HG03108 (cell line): ENCODE results near the gene RNF144A.

Experiments
- ATAC-seq: cut with Tn5 transposase; IDR thresholded peaks from one replicate; pipeline ENCODE4 v1.9.1; 2021; ENCODE audit warnings: moderate library complexity; ENCODE audit not compliant: unreplicated experiment

The RNF144A gene

DNA sequence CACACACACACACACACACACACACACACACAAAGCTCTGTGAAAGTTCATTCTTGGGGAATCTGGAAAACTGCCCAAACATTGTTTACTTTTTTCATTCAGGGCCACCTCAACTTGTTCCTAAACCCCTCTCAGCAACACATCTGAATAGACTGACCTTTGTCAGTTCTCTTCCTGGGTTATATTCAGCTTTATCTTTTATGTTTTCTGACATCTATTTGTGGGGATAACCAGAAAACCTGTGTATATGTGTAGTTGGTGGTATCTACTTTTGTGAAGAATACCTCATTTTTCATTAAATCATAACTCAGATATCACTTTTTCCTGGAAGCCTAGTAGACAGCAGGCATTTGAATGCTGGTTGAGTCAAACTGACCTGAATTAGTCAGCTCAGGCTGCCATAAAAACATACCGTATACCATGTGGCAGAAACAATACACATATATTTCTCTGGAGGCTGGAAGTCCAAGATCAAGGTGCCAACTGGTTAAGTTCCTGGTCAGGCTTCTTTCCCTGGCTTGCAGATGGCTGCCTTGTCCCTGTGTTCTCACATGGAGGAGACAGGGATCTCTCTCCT is 11.0 kb upstream of the RNF144A start:
- ATAC-seq, result no peak

DNA sequence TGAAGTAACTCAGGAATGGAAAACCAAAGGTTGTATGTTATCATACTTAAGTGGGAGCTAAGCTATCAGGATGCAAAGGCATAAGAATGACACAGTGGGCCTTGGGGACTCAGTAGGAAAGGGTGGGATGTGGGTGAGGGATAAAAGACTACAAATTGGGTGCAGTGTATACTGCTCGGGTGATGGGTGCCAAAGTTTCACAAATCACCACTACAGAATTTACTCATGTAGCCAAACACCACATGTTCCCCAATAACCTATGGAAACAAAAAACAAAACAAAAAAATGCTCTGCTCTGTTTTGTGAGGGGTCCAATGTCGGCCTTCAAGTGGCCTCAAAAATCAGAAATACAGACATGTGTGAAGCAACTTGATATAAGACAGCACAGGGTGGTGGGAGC is 8.9 kb upstream of the RNF144A start:
- no peak for ATAC-seq

DNA sequence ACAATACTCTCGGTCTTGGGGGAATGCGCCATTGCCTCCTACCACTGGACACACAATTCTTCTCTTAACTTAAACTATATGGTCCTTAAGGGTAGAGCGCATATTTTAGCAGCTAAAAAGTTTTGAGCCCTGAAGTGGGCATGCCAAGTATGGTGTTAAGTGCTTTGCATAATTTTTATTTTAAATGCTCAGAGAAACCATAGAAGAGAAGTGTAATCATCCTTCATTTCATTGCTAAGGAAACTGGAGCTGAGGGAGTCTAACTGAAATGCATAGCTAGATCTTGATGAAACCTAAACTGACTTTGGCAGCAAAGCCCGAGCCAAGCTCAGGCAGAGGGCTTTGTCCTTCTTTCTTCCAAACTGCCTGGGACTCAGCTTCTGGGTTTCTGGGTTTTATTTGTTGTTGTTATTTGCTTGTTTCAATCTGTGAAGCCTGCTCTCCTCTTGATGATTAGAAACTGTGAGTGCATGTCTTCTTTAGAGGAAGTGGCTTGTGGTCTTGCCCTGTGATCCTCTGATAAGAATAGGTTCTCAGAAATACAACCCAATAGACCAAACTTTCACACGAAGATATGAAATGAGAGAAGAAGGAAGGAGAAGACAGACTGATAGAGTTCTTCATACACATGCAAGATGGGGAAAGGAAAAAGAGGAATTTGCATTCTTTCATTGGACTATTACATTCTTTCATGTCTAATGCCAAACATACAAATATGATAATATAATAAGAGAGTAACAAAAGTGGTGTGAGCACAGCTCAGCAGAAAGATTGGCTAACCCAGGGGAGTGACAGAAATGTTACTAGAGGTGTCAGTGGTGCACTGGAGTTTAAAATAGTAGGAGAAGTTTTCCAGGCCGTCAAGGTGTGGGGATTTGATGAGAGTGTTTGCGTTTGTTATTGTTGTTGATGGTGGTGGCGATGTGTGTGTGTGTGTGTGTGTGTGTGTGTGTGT is 7.5 kb upstream of the RNF144A start:
- peak; percentile 98 for ATAC-seq

DNA sequence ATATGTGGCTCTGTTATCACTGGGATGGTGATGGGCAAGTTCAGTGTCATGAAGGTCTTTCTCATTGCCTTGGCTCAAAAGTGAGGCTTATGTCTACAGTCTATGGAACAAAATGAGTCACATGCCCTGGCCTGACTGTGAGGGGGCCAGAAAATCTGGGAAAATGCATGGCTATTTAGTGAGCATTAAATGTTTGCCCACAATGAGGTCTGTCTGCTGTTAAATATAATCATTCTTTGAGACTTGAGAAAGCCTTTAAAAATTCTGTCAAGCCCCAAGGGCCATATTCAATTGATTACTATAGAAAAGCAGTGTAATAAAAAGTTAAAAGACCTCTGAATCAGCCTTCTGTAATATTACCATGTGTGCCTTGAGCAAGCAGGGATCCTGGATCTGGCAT is 5.5 kb upstream of the RNF144A start:
- no peak for ATAC-seq

DNA sequence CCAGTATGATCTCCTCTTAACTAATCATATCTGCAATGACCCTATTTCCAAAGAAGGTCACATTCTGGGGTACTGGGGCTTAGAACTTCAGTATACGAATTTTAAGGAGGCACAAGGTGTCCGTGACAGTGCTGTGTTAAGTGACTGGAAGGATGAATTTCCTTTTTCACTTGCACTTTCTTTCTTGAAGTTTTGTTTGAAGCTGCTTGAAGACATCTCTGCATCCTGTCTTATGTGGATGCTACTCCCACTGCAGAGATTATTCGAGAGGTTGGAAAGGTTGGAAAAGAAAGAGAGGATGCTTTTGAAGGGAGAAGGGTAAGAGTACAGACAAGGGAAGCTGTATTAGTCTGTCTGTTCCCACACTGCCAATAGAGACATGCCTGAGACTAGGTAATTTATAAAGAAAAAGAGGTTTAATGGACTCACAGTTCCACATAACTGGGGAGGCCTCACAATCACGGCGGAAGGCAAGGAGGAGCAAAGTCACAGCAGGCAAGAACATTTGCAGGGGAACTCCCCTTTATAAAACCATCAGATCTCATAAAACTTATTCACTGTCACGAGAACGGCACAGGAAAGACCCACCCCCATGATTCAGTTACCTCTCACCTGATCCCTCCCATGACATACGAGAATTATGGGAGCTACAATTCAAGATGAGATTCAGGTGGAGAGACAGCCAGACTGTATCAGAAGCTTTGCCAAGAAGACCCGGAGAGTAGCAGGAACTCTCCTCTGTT is 3.6 kb upstream of the RNF144A start:
- ATAC-seq, result no peak

DNA sequence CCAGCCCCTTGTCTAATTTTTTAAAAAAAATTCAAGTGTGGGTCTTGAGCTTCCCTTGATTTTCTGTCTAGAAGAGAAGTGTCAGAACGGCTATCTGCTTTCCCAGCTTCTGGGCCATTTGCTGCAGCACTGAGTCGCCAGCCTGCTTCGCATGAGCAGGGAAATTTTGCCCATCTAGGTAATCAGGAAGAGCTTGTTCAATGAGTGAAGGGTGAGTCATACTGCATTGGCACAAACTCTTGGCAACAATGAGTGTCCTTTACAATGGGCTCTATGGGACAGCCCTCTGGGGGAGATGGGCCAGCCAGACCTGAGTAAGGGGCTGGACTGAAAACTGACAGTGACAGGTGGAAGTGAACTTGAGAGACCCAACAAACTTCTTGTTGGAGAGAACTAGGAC is 2.4 kb upstream of the RNF144A start:
- no peak for ATAC-seq

DNA sequence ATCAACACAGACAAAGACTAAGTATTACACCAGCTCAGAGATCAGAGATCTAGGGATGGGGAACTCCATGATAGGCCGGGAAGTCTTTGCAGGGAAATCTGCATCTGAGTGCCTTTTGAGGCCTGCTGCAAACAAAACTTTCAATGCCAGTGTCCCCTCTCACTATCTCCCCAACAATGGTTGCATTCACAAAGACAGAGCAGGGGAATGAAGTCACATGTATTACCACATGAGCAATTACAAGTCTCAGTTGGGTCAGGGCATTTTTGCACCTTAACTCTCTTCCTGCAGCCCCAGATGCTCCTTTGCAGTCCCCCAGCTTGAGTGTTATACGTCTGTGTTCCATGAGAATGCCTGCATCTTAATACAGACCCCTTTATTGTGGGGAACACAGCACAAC is 1.8 kb upstream of the RNF144A start:
- no peak for ATAC-seq

DNA sequence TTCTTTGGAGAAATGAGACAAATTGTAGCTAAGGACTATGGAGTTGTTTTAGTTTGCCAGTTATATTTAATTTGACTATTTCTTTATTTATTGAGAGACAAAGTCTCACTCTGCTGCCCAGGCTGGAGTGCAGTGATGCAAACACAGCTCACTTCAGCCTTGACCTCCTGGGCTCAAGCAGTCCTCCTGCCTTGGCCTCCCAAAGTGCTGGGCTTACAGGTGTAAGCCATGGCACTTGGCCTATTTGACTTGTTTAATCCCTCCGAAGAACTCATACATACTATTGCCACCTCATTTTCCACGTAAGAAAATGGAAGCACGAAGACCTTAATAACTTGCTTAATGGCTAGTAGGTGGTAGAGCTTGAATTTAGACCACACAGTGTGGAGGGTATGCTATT is 988 bp upstream of the RNF144A start:
- ATAC-seq, result no peak

DNA sequence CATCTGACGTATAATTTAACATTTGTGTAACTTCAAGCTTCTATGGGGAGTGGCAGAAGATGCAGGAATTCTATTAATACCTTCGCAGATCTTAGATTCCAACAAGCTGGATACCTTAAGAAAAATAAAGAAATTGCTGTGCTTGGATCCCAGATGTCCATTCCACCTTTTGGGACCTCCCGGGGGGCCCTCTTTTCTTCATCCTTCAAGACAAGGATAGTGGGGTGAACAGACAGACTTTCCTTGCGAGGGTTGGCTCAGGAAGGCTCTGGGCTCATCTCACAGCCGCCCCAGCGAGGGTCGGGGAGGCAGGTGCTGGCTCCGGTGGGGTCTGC is 509 bp upstream of the RNF144A start:
- ATAC-seq, result no peak

DNA sequence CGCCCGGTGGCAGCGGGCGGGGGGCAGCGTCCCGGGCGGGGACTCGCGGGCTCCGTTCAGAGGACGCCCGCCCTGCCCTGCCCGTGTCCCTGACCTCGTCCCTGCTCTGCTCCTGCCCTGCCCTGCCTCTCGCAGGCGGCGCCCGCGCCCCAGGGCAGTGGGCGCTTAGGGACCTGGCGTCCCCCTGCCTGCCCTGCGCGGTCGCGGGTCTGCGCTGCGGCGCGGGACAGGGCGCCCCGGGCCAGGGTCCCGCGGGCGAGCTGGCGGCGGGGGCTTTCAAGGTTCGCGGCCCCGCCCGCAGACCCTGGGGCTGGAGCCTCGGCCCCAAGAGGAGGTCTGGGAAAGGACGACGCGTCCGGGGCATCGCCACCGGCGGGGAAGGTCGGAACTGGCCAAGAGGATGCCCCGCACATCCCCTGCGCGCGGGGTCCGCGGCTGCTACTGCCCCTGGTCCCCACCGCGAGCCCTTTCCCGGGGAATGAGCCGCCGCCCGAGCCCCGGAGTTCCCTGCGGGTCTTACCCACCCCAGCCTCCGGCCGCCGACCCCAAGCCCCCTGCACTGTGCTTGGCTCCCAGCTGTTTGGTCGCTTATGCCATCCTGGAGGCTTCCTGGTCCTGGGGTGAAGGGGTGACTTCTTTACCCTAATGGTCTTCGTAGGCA is 679 bp downstream of the RNF144A start:
- peak; percentile 31 for ATAC-seq

DNA sequence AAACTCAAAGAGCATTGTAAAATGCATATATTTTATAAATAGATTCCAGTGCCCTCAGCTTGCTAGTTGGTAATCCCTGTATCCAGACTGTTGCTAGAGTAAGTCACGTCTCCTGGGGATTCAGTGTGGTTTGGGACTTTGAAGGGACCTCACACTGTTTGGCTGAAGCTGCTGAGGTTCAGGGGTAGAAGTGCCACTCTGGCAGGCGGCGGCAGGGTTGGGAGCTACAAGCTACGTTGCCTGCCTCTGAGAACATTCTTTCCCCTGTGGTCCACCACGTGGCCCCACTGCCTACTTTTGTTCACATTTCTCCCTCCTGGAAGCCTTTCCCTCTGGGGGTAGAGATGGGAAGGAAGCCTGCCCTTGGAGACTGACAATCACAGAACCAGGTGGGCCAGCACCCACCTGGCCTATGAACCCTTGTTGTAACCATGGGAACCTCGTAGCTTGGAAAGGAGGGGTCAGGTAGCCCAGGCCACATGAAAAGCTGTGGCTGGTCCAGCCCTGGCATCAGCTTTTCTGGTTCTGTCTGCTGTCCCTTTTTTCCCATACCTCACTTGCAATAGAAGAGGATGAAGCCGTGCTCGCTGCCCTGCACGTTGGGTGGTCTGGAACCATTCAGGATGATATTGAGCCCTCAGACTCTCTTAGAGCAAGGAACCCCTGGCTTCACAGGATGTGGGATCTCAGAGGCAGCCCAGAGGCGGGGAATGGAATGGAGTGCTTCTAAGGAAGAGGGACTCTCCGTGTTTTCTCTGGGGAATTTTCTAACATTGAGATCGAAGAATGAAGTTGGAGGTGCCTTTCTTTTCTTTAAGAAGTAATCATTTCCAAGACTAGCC is 2.9 kb downstream of the RNF144A start:
- ATAC-seq, result no peak

DNA sequence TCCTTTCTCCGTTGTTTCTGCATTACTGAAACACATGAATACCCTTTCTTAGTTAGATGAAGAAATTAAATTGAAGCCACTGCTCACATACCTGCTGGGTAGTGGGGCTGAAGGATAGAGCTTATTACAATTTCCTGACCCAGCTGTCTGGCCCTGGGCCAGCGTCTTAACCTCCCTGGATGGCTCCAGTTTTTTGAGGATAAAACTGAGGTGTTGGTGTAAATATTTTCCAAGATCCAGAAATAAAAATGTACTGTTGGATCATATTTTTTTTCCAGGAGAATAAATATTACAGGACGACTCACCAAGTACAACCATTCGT is 3.5 kb downstream of the RNF144A start:
- ATAC-seq, result no peak

DNA sequence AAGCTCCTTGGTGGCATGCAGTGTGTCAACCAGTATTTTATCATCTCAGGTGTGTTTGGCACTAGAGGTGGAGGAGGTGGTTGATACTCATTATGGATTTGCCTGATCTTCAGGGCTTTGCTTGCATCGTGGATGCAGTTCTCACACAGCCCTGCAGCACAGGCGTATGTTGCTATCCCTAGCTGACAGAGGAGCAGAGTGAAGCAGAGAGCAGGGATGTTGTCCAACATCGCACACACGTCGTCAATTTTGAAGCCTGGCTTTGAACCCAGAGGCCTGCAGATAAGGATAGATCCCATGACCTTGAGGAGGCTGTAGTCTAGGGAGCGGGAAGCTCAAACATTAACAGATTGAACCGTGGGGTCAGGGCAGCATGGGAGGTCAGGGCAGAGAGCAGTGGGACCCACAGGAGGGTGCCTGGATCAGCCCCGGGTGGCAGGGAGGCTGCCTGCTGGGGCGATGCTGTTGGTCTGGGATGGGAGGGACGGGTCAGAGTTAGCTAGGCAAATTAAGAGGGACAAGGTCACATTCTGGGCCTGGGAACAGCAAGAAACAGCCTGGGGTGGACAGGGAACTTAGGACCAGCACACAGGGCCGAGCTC is 4.2 kb downstream of the RNF144A start:
- no peak for ATAC-seq

DNA sequence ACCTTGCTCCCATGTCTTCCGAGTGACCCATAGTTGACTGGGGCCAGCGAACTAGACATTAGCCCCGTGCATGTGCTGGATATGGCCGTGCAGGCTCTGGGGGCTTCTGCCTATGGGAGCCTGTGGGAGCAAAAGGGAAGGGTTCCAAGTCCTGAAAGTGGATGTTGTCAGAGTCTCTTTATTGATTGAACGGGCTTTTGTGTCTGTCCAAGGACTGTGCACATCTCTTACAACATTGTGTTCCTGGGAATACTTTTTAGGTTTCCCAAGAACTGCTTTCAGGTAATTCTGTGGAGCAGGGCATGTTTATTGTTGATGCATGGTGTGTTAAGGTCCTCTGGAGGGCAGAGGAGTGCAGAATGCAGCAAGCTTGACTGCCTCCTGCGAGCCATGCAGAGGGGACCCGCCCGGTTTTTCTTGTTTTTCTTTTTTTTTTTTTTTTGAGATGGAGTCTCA is 5.0 kb downstream of the RNF144A start:
- no peak for ATAC-seq

DNA sequence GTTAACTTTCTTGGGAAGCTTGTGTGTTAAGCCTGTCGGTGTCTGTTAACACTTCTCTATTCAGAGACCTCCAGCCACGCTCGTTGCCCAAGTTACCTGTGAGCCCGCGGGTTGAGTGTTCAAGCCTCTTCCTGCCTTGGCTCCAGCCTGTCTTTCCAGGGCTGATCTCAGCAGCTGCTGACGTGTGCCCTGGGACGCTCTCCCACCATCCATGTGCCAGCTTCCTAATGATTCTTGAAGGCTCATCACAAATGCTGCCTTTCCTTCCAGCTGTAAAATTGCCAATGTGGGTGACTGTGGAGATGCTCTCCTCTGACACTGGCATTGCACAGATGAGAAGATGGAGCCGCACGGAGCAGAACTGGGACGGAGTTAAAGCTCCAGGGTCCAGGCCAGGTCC is 6.1 kb downstream of the RNF144A start:
- ATAC-seq, result no peak

DNA sequence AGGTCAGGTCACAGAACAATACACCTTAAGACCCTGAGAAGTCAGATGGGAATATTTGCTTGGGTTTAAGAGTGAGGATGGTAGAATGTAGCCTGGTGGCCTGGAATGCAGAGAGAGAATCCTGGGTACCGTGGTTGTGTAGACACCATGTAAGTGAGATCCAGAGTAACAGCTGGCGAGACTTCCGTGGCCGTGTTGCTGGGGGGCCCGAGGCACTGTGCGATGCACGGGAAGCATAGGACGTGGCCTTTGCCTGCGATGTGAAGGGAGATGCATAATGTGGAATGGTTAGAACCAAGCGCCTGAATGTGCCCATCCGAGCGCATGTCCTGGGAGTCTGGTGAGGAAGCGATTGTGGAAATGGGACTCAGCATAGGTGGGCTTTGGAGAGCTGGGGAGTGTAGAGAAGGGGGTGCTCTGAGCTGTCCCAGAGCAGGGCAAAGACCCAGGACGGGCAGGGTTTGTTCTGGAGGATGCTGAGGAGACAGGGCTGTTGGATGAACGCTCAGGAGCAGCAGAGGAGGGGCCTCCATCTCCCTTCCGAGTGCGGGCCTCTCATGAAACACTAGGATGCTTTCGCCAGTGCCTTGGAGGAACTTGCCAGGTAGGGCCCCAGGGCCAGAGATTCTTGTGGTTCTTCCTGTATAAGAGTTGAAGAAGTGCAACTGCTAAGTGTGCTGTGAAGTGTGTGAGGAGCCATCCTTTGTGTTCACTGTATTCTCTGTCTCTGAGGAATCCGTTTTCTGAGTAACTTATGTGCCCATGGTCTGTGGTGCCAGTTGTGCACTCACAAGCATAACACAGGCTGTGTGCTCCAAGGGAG is 7.1 kb downstream of the RNF144A start:
- no peak for ATAC-seq

DNA sequence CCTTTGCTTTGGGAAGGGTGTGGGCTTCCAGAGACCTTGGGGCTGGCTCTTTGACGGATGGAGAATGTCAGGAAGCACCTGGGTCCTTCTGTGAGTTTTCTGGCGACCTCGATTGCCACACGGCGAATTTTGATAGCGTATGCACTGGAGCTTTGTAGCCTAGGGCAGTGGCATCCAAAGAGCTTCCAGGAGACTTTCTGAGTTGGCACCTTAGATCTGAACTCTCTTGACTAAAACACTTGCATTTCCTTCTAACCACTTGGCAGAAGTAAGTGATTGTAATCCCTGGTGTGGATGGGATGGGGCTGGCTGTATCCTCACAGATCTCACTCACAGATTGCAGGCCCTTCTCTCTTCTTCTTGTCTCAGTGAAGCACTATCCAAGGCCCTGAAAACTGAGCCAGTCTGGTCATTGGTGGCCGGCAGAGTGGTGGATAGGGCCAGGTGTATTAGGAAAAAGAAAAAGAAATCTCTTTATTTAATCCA is 7.8 kb downstream of the RNF144A start:
- no peak for ATAC-seq

DNA sequence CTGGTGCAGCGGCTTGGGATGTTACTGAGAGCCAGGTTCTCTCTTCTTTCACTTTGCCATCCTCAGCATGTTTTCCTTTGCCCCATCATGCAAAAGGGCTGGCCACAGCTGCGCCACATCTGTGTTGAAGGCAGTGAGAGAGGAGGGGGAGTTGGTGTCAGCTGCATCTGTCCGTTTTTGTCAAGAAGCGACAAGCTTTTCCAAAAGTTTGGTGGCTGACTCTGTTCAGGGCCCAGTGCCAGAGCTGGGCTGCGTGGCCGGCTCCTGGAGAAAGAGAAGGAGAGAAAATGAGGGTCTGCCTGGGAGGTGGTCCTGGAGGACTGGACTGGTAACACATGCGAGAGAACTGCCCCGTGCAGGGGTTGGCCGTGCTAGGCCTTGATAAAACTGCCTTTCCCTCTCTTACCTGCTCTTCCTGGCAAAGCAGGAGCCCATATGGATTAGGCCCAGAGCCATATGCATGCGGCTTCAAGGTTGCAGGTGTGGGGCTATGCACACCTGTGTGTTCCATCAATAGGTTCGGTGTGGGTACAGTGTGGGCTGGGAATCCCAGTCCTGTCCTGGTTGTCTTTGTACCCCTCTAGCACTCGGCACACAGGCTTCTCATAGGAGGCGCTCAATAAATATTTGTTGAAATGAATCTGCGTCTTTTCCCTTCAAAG is 9.0 kb downstream of the RNF144A start:
- ATAC-seq, result no peak

DNA sequence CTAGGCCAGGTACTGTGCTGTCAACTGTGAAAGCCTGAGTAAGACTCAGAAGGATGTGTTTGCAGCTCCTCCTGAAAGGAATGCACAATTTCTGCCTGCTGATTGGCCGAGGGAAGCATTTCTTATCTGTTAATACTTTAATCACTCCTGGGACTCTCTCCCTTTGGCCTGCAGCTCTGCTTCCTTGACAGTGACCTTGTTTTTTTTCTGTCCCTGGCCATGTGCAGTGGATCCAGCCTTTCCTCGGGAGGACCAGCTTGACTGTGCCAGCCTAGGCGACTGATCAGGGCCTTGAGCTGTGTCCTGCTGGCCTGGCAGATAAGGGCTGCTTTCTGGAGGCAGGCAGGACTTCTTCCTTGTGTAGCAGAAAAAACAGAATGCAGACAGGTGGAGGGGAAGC is 10.0 kb downstream of the RNF144A start:
- ATAC-seq, result no peak
